Left ventricle myocardium inferior (tissue), 1 donor: ENCODE results near the gene EED. TPM values are rescaled to one million over a fixed set of nuclear protein-coding genes. Genes with fewer than 3 reads are reported as not detected.

Experiments used
- DNase-seq: peaks from one replicate; pipeline ENCODE4 v3.0.0-alpha.2; 2020
- H3K27ac ChIP-seq: fragments of 200-600 bp; replicated peaks from 2 replicates; pipeline ENCODE4 v1.8.0; 2021
- H3K27me3 ChIP-seq: fragments of 200-600 bp; 2 replicates; pipeline ENCODE4 v1.8.0; 2021; ENCODE audit warnings: low read depth
- H3K36me3 ChIP-seq: fragments of 200-600 bp; 2 replicates; pipeline ENCODE4 v1.8.0; 2021
- H3K4me1 ChIP-seq: fragments of 200-600 bp; 2 replicates; pipeline ENCODE4 v1.8.0; 2021
- H3K4me3 ChIP-seq: fragments of 200-600 bp; 2 replicates; pipeline ENCODE4 v1.8.0; 2021; ENCODE audit warnings: mild to moderate bottlenecking, moderate library complexity
- H3K9me3 ChIP-seq: fragments of 200-600 bp; replicated peaks from 2 replicates; pipeline ENCODE4 v1.8.0; 2021
- CTCF ChIP-seq: fragments of 200-600 bp; IDR thresholded peaks from 2 replicates; pipeline ENCODE4 v1.8.0; 2021; ENCODE audit warnings: antibody characterized with exemption, mild to moderate bottlenecking, borderline replicate concordance
- intact Hi-C: fragments of 100-400 bp; cut with micrococcal nuclease; formaldehyde crosslinking; loops from one replicate; pipeline ENCODE4 v1.11.0; 2022
- total RNA-seq: library from RNA; stranded (reverse); fragmentation: NEBNext Ultra II Directional; extraction: Animal tissue kit (Norgen Biotek cat#: 25700); gene quantifications from one replicate; pipeline ENCODE4 v1.2.1, GENCODE V29; 2021
- donor health status: DM: no; HTN: yes; CAD: no; lungs with severe emphysema.

Gene EED
- total RNA-seq, 1 donor from 2014 or later, result 13.1 TPM

GRCh38 chr11:86264649-86265048 lies 20.1 kb downstream of the EED start:
- H3K27me3 ChIP-seq, result no peaks in the 10 kb centered on the region
- peaks cover 1% of the 10 kb centered on the region for H3K9me3 ChIP-seq
- no peaks in the 10 kb centered on the region for H3K4me1 ChIP-seq
- peaks cover 52% of the 10 kb centered on the region for H3K36me3 ChIP-seq
- no peak for TF ChIP-seq CTCF
- intact Hi-C loops, result no loop called here
- DNase-seq, result no peak
- no peak overlapping the region for H3K4me3 ChIP-seq
- no peak overlapping the region for H3K27ac ChIP-seq

GRCh38 chr11:86265194-86265593 lies 20.6 kb downstream of the EED start:
- TF ChIP-seq CTCF, result no peak
- no peak for DNase-seq
- H3K4me1 ChIP-seq, result no peaks in the 10 kb centered on the region
- H3K27me3 ChIP-seq, result no peaks in the 10 kb centered on the region
- H3K9me3 ChIP-seq, result peaks cover 3% of the 10 kb centered on the region
- no peak overlapping the region for H3K27ac ChIP-seq
- H3K36me3 ChIP-seq, result peaks cover 51% of the 10 kb centered on the region
- intact Hi-C loops, result no loop called here
- H3K4me3 ChIP-seq, result no peak overlapping the region

GRCh38 chr11:86269645-86270044 lies 25.1 kb downstream of the EED start:
- H3K4me1 ChIP-seq, result no peaks in the 10 kb centered on the region
- no peaks in the 10 kb centered on the region for H3K27me3 ChIP-seq
- intact Hi-C loops, result no loop called here
- peaks cover 24% of the 10 kb centered on the region for H3K36me3 ChIP-seq
- DNase-seq, result no peak
- no peak overlapping the region for H3K27ac ChIP-seq
- H3K4me3 ChIP-seq, result no peak overlapping the region
- no peak for TF ChIP-seq CTCF
- H3K9me3 ChIP-seq, result peaks cover 3% of the 10 kb centered on the region

- H3K36me3 ChIP-seq, result peaks cover 35% of the 10 kb centered on the region
- intact Hi-C loops, result no loop called here
Measured at GRCh38 chr11:86274503-86274902, 29.9 kb downstream of the EED start.

GRCh38 chr11:86274999-86275398 lies 30.4 kb downstream of the EED start:
- Histone ChIP-seq H3K4me1 (no peaks in the 10 kb centered on the region), H3K36me3 (peaks cover 35% of the 10 kb centered on the region), H3K27me3 (no peaks in the 10 kb centered on the region), H3K27ac (no peak overlapping the region), H3K4me3 (no peak overlapping the region), H3K9me3 (peaks cover 6% of the 10 kb centered on the region)
- no peak for DNase-seq
- intact Hi-C loops, result no loop called here
- TF ChIP-seq CTCF, result no peak

More at GRCh38 chr11:86274503-86274902, 29.9 kb downstream of the EED start:
- H3K9me3 ChIP-seq, result peaks cover 6% of the 10 kb centered on the region
- no peaks in the 10 kb centered on the region for H3K4me1 ChIP-seq
- H3K4me3 ChIP-seq, result no peak overlapping the region
- no peak for TF ChIP-seq CTCF
- DNase-seq, result no peak
- H3K27ac ChIP-seq, result no peak overlapping the region
- H3K27me3 ChIP-seq, result no peaks in the 10 kb centered on the region
